H1 (cell line): ENCODE results near the gene TNPO3. TPM values are rescaled to one million over a fixed set of nuclear protein-coding genes. Genes with fewer than 3 reads are reported as not detected.

Experiments used
- CTCF ChIA-PET: fragments of 300-600 bp; sonication (Branson Sonifier 250); formaldehyde crosslinking; loops from one replicate; lab custom pipeline; 2021; ENCODE audit not compliant: partially characterized antibody; lab: Charles Lee
- POLR2A ChIA-PET: fragments of 300-600 bp; sonication (Branson Sonifier 250); formaldehyde crosslinking; loops from one replicate; lab custom pipeline; 2021; ENCODE audit warnings: inconsistent platforms; ENCODE audit not compliant: partially characterized antibody; lab: Charles Lee
- DNase-seq, 2 experiments: peaks; one replicate each; pipeline versions ENCODE4 v3.0.0 to v3.0.0-alpha.2; 2010 to 2022; ENCODE audit warnings: low spot score in 2 of 2, low read depth in 1 of 2, mixed read lengths in 1 of 2
- FAIRE-seq: peaks from 2 replicates; lab custom pipeline; 2011; peaks lifted over from hg19 to GRCh38; lab: Jason Lieb, UNC
- H2AFZ ChIP-seq: 2 replicates; pipeline ENCODE4 v1.8.1; 2012; ENCODE audit warnings: low read length, inconsistent platforms
- H2AK5ac ChIP-seq: 2 replicates; pipeline ENCODE4 v1.6.1; 2013; ENCODE audit warnings: low read depth, low read length
- H2BK120ac ChIP-seq: replicated peaks from 2 replicates; pipeline ENCODE3; 2013; ENCODE audit warnings: low read depth, low read length, inconsistent platforms
- H2BK12ac ChIP-seq: 2 replicates; pipeline ENCODE4 v1.6.1; 2013; ENCODE audit warnings: low read depth, low read length
- H2BK15ac ChIP-seq: 2 replicates; pipeline ENCODE4 v1.6.1; 2013; ENCODE audit warnings: low read length
- H2BK20ac ChIP-seq: 2 replicates; pipeline ENCODE4 v1.6.1; 2013; ENCODE audit warnings: low read length
- H2BK5ac ChIP-seq: 2 replicates; pipeline ENCODE4 v1.6.1; 2013; ENCODE audit warnings: low read depth, low read length
- H3K14ac ChIP-seq: 2 replicates; pipeline ENCODE4 v1.6.1; 2013; ENCODE audit warnings: inconsistent platforms; ENCODE audit not compliant: insufficient read length
- H3K18ac ChIP-seq: 2 replicates; pipeline ENCODE4 v1.6.1; 2013; ENCODE audit warnings: low read length; ENCODE audit errors: extremely low read depth
- H3K23ac ChIP-seq: 2 replicates; pipeline ENCODE4 v1.6.1; 2013; ENCODE audit warnings: inconsistent platforms; ENCODE audit not compliant: insufficient read length
- H3K23me2 ChIP-seq: 2 replicates; pipeline ENCODE4 v1.6.1; 2013; ENCODE audit warnings: low read depth, low read length
- H3K27ac ChIP-seq: 2 replicates; pipeline ENCODE4 v1.6.1; 2011; ENCODE audit warnings: low read depth, low read length, inconsistent platforms
- H3K27me3 ChIP-seq, 4 experiments: replicated peaks in 1 of 4; 1 replicate in 1 of 4; 2 replicates in 3 of 4; pipeline versions ENCODE4 v1.6.1 to v1.8.1; 2011 to 2013; ENCODE audit warnings: low read length in 3 of 4, mild to moderate bottlenecking in 3 of 4, inconsistent platforms in 2 of 4, mixed read lengths in 2 of 4, moderate library complexity in 1 of 4; ENCODE audit not compliant: control insufficient read depth in 3 of 4, insufficient read depth in 3 of 4; ENCODE audit errors: extremely low read depth in 1 of 4
- H3K36me3 ChIP-seq, 4 experiments: 2 replicates each; pipeline versions ENCODE4 v1.6.1 to v1.8.1; 2011 to 2013; ENCODE audit warnings: mild to moderate bottlenecking in 4 of 4, low read length in 3 of 4, moderate library complexity in 2 of 4, control low read depth in 1 of 4, inconsistent platforms in 1 of 4; ENCODE audit not compliant: insufficient read depth in 4 of 4, control insufficient read depth in 2 of 4
- H3K4ac ChIP-seq: replicated peaks from 2 replicates; pipeline ENCODE3; 2013; ENCODE audit warnings: low read length, low read depth, mixed read lengths, inconsistent platforms; ENCODE audit not compliant: insufficient read length
- H3K4me1 ChIP-seq, 4 experiments: replicated peaks in 1 of 4; 1 replicate in 1 of 4; 2 replicates in 3 of 4; pipeline versions ENCODE4 v1.6.1 to v1.8.1; 2011 to 2013; ENCODE audit warnings: low read length in 3 of 4, inconsistent platforms in 2 of 4, mixed read lengths in 1 of 4; ENCODE audit not compliant: insufficient read depth in 4 of 4, control insufficient read depth in 3 of 4
- H3K4me2 ChIP-seq, 2 experiments: 2 replicates each; pipeline versions ENCODE4 v1.6.1 to v1.8.1; 2011 to 2013; ENCODE audit warnings: low read depth in 2 of 2, low read length in 2 of 2, control low read depth in 1 of 2, inconsistent platforms in 1 of 2, mild to moderate bottlenecking in 1 of 2; ENCODE audit not compliant: insufficient read depth in 1 of 2
- H3K4me3 ChIP-seq, 4 experiments: fragments of 200-600, 300-600 bp in 1 of 4; sonication (generic), shearing (Covaris generic), sonication (Bioruptor Twin) in 1 of 4; 2 replicates each; pipeline versions ENCODE4 v1.5.1 to v1.8.1; 2011 to 2016; ENCODE audit warnings: low read length in 4 of 4, low read depth in 3 of 4, control low read depth in 2 of 4, inconsistent platforms in 2 of 4, mild to moderate bottlenecking in 2 of 4, mixed read lengths in 1 of 4, moderate library complexity in 1 of 4; ENCODE audit not compliant: insufficient read depth in 2 of 4; ENCODE audit errors: extremely low read depth in 1 of 4
- H3K56ac ChIP-seq: replicated peaks from 2 replicates; pipeline ENCODE3; 2013; ENCODE audit warnings: low read depth, mild to moderate bottlenecking, mixed read lengths, low read length, inconsistent platforms; ENCODE audit not compliant: insufficient read length
- H3K79me1 ChIP-seq: 2 replicates; pipeline ENCODE4 v1.6.1; 2013; ENCODE audit warnings: low read depth, low read length, control low read depth
- H3K79me2 ChIP-seq, 2 experiments: 2 replicates each; pipeline versions ENCODE4 v1.6.1 to v1.8.1; 2012 to 2013; ENCODE audit warnings: low read length in 2 of 2, mild to moderate bottlenecking in 2 of 2, inconsistent platforms in 1 of 2; ENCODE audit not compliant: insufficient read depth in 2 of 2, control insufficient read depth in 1 of 2
- H3K9ac ChIP-seq, 4 experiments: replicated peaks in 1 of 4; 1 replicate in 1 of 4; 2 replicates in 3 of 4; pipeline versions ENCODE4 v1.6.1 to v1.8.1; 2011 to 2013; ENCODE audit warnings: low read depth in 3 of 4, low read length in 3 of 4, control low read depth in 2 of 4, mild to moderate bottlenecking in 2 of 4, moderate library complexity in 2 of 4, inconsistent platforms in 1 of 4; ENCODE audit errors: extremely low read depth in 1 of 4
- H3K9me3 ChIP-seq, 2 experiments: 2 replicates each; pipeline versions ENCODE4 v1.6.1 to v1.8.1; 2012 to 2013; ENCODE audit warnings: mild to moderate bottlenecking in 2 of 2, moderate library complexity in 2 of 2, control low read depth in 1 of 2, inconsistent platforms in 1 of 2, low read depth in 1 of 2, low read length in 1 of 2, mixed read lengths in 1 of 2; ENCODE audit not compliant: insufficient read depth in 2 of 2
- H4K20me1 ChIP-seq, 2 experiments: replicated peaks in 1 of 2; 2 replicates each; pipeline versions ENCODE3 to v1.8.1; 2011 to 2013; ENCODE audit warnings: inconsistent platforms in 2 of 2, low read length in 2 of 2, mild to moderate bottlenecking in 1 of 2; ENCODE audit not compliant: insufficient read depth in 2 of 2, control insufficient read depth in 1 of 2
- H4K5ac ChIP-seq: 2 replicates; pipeline ENCODE4 v1.6.1; 2013; ENCODE audit warnings: low read length, low read depth, mixed read lengths, inconsistent platforms; ENCODE audit not compliant: insufficient read length
- H4K8ac ChIP-seq: 2 replicates; pipeline ENCODE4 v1.8.0; 2013; ENCODE audit warnings: mild to moderate bottlenecking, moderate library complexity, low read length, inconsistent platforms; ENCODE audit not compliant: insufficient read depth; ENCODE audit errors: extremely low read depth
- H4K91ac ChIP-seq: replicated peaks from 2 replicates; pipeline ENCODE3; 2013; ENCODE audit warnings: low read length, mixed read lengths, inconsistent platforms; ENCODE audit not compliant: insufficient read length
- CBX8 ChIP-seq: fragments of 300-800, 300-1000 bp; sonication (generic); IDR thresholded peaks from 2 replicates; pipeline ENCODE4 v1.7.1; 2016; ENCODE audit warnings: low read depth, low read length, borderline replicate concordance
- EZH2 ChIP-seq: fragments of 200-600 bp; sonication (generic); IDR thresholded peaks from 2 replicates; pipeline ENCODE4 v1.7.1; 2012; ENCODE audit warnings: low read depth, mild to moderate bottlenecking, moderate library complexity, low read length, inconsistent platforms; ENCODE audit not compliant: severe bottlenecking
- KDM4A ChIP-seq: IDR thresholded peaks from one replicate; pipeline ENCODE4 v1.7.1; 2012; ENCODE audit warnings: low read depth, mild to moderate bottlenecking, moderate library complexity, low read length, inconsistent platforms; ENCODE audit not compliant: severe bottlenecking
- RFX5 ChIP-seq: IDR thresholded peaks from 2 replicates; pipeline ENCODE4 v1.6.1; 2011; ENCODE audit warnings: low read depth, low read length, improper control_type of control experiment, borderline replicate concordance
- SIN3A ChIP-seq, 2 experiments: IDR thresholded peaks in 1 of 2; conservative IDR thresholded peaks in 1 of 2; 2 replicates each; pipeline ENCODE4 v1.6.1; 2011 to 2012; ENCODE audit warnings: low read length in 2 of 2, improper control_type of control experiment in 1 of 2, low read depth in 1 of 2, mild to moderate bottlenecking in 1 of 2
- SUZ12 ChIP-seq: fragments of 200-600 bp; sonication (generic); IDR thresholded peaks from 2 replicates; pipeline ENCODE4 v1.6.1; 2012; ENCODE audit warnings: mild to moderate bottlenecking, inconsistent platforms, low read length, moderate library complexity, mixed read lengths
- YY1 ChIP-seq: IDR thresholded peaks from 2 replicates; pipeline ENCODE4 v1.6.1; 2011; ENCODE audit warnings: low read depth, mild to moderate bottlenecking, low read length
- WGBS, 2 experiments: shearing (Covaris generic) in 1 of 2; methylation state at CpG; one replicate each; pipeline versions ENCODE4 v1.1.6 to v1.1.7; 2013 to 2015; ENCODE audit warnings: low lambda C conversion rate in 2 of 2, mixed read lengths in 2 of 2, inconsistent platforms in 1 of 2, low coverage in 1 of 2, missing lambda C conversion rate in 1 of 2; ENCODE audit not compliant: insufficient replicate concordance in 2 of 2, insufficient coverage in 1 of 2, insufficient read length in 1 of 2; ENCODE audit errors: extremely low coverage in 1 of 2, missing lambda C conversion rate in 1 of 2; 5-methylcytosine and 5-hydroxymethylcytosine counted together
- polyA plus RNA-seq, 7 experiments: library from polyadenylated mRNA; depleted of rRNA in 3 of 7; stranded (reverse) in 5 of 7; unstranded in 2 of 7; fragments of >200 nt in 5 of 7; fragments of 200-250 nt in 2 of 7; gene quantifications; 1 replicate in 5 of 7; 2 replicates in 1 of 7; 4 replicates in 1 of 7; pipeline versions ENCODE4 v1.2.1 to v1.2.3, GENCODE V29; 2011 to 2013; ENCODE audit warnings: missing spikeins in 2 of 7, mixed read lengths in 2 of 7
- total RNA-seq: library from RNA; stranded (reverse); fragmentation: NEBNext Ultra II Directional; extraction: Animal tissue kit (Norgen Biotek cat#: 25700); gene quantifications from 2 replicates; pipeline ENCODE4 v1.2.1, GENCODE V29; 2021

Gene TNPO3
- total and polyA plus RNA-seq, 2 of the 8 experiments (the other 6 are each of a cell fraction or from before 2014, with no cell fraction given), result 67.6 to 99.2 TPM

DNA sequence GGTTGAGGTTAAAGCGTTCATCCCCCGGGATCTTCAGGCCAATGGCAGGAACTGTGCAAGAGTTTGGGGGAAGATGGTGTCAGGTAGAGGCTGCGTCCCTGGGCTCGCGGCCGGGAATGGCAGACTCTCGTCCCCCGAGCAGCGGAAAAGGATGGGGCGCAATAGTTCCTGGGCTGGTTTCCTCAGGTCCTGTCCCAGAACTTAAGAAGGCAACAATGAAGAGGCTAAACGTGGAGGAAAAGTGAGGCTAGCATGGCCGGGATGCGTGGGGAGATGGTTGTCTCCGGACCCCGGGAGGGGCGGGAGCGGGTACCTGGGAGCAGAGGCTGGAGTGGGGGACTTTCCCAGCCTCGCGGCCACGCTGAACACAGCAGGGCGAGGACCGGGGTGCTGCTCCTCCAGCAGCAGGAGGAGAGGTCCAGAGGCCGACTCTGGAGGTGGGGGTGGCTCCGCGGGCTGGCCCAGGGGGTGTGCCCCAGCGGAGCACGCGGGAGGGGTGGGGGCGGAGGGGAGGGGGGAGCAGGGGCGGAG lies 116.3 kb downstream of the TNPO3 start:
- H2BK15ac ChIP-seq, result no peak overlapping the region
- no peak overlapping the region for H3K56ac ChIP-seq
- H3K23me2 ChIP-seq, result peaks cover 14% of the 10 kb centered on the region; the same call in 1 of the 2 replicates
- no peak overlapping the region for H2AK5ac ChIP-seq
- no peaks in the 10 kb centered on the region for H3K36me3 ChIP-seq
- no peak overlapping the region for H3K14ac ChIP-seq
- ChIA-PET CTCF (interaction anchor here (1.4 to 2.3 kb wide), 4 partner anchors 9 to 14 kb away, joined by 3 to 11 read pairs (median 6); no protein-coding TSS in a partner anchor), POLR2A (interaction anchor here (1.0 kb wide), 1 partner anchor 88 kb away, joined by 3 read pairs; no protein-coding TSS in a partner anchor)
- peak overlapping the region; percentile 72 for H2AFZ ChIP-seq
- peak overlapping the region; percentile 48; the same call in 1 of the 2 replicates for H3K18ac ChIP-seq
- H3K79me1 ChIP-seq, result no peaks in the 10 kb centered on the region
- H3K79me2 ChIP-seq, result no peaks in the 10 kb centered on the region
- WGBS, 2 experiments, result 6% methylated on average over 25 of the region's 30 CpGs; no CpG with 5 or more reads in 1 of the 2 experiments
- H2BK20ac ChIP-seq, result no peak overlapping the region
- H4K91ac ChIP-seq, result no peak overlapping the region
- no peak overlapping the region for H3K4ac ChIP-seq
- peaks cover 0 to 3% of the 10 kb centered on the region in 2 experiments for H4K20me1 ChIP-seq
- peak overlapping the region; percentile 66 to 100 for H3K4me2 ChIP-seq
- no peak overlapping the region for H2BK120ac ChIP-seq
- peaks cover 0 to 7% (median 3%) of the 10 kb centered on the region in 4 experiments; a peak in 2 of 7 replicates for H3K4me1 ChIP-seq
- DNase-seq, result no peak
- TF ChIP-seq KDM4A, result peak; percentile 29
- TF ChIP-seq SUZ12, result peak; percentile 78; the same call in 1 of the 2 replicates
- TF ChIP-seq EZH2, result peak; percentile 76
- TF ChIP-seq RFX5, result no peak
- 0 out of 4 replicates have a peak, but pooled peaks of 1 of the 2 experiments have one; percentile 4 for TF ChIP-seq SIN3A (conservative IDR thresholded peaks at IDR 0.05 in 1 of 2, IDR thresholded peaks at IDR 0.05 in 1 of 2; ENCODE audit: low read depth in 1 of 2, low read length in 2 of 2)
- no peak for TF ChIP-seq CBX8
- TF ChIP-seq YY1, result no peak
- H3K27ac ChIP-seq, result no peak overlapping the region
- peak overlapping the region; percentile 22 to 69 (median 58) for H3K4me3 ChIP-seq
- H4K5ac ChIP-seq, result no peak overlapping the region
- no peak overlapping the region; the same call in 1 of the 2 replicates for H2BK12ac ChIP-seq
- H4K8ac ChIP-seq, result peak overlapping the region; percentile 57
- peaks cover 24 to 54% (median 38%) of the 10 kb centered on the region in 4 experiments for H3K27me3 ChIP-seq
- no peak overlapping the region for H2BK5ac ChIP-seq
- no peak overlapping the region for H3K9ac ChIP-seq
- FAIRE-seq, result no peak
- no peaks in the 10 kb centered on the region for H3K9me3 ChIP-seq
- no peak overlapping the region for H3K23ac ChIP-seq
